A673 (cell line): ENCODE measurements around the gene PLAC8. TPM values are rescaled to one million over a fixed set of nuclear protein-coding genes. Genes with fewer than 3 reads are reported as not detected.

ENCODE experiments used
- BruUV-seq: library from RNA; stranded (reverse); fragments of 400-500 nt; replicated peaks from 2 replicates; lab custom pipeline; 2021; lab: Mats Ljungman, UMichigan
- CTCF ChIA-PET: fragments of 300-600 bp; sonication (Branson Sonifier 250); formaldehyde crosslinking; loops from one replicate; lab custom pipeline; 2022; ENCODE audit warnings: antibody characterized with exemption; lab: Charles Lee
- POLR2A ChIA-PET: fragments of 300-600 bp; sonication (Branson Sonifier 250); formaldehyde crosslinking; loops from one replicate; lab custom pipeline; 2022; ENCODE audit warnings: antibody characterized with exemption; ENCODE audit not compliant: low non-redundant PET; lab: Charles Lee
- DNase-seq: peaks from one replicate; pipeline ENCODE4 v3.0.0-alpha.2; 2015; ENCODE audit warnings: low spot score
- H3K27ac ChIP-seq: fragments of 200-600 bp; sonication (generic); 2 replicates; pipeline ENCODE4 v1.5.1; 2016; ENCODE audit warnings: mixed run types, low read depth, mild to moderate bottlenecking, mixed read lengths, antibody characterized with exemption, low read length; ENCODE audit not compliant: poor library complexity, severe bottlenecking
- H3K27me3 ChIP-seq: fragments of 200-600 bp; sonication (generic); replicated peaks from 2 replicates; pipeline ENCODE4 v1.6.1; 2017; ENCODE audit warnings: mixed run types, low read depth, mild to moderate bottlenecking, mixed read lengths, antibody characterized with exemption, low read length; ENCODE audit not compliant: insufficient read depth, poor library complexity
- H3K36me3 ChIP-seq: fragments of 200-600 bp; sonication (generic); 2 replicates; pipeline ENCODE4 v1.6.1; 2016; ENCODE audit warnings: mixed run types, mild to moderate bottlenecking, mixed read lengths, antibody characterized with exemption, low read length; ENCODE audit not compliant: insufficient read depth, poor library complexity, severe bottlenecking
- H3K4me1 ChIP-seq: fragments of 200-600 bp; sonication (generic); 2 replicates; pipeline ENCODE4 v1.6.1; 2017; ENCODE audit warnings: mixed run types, mild to moderate bottlenecking, mixed read lengths, antibody characterized with exemption, low read length; ENCODE audit not compliant: insufficient read depth, poor library complexity, severe bottlenecking
- H3K4me3 ChIP-seq: fragments of 200-600 bp; sonication (generic); 2 replicates; pipeline ENCODE4 v1.5.1; 2016; ENCODE audit warnings: low read depth, mixed run types, mild to moderate bottlenecking, mixed read lengths, low read length; ENCODE audit not compliant: poor library complexity, severe bottlenecking
- H3K9me3 ChIP-seq: fragments of 200-600 bp; sonication (generic); 2 replicates; pipeline ENCODE4 v1.6.1; 2016; ENCODE audit warnings: mixed run types, low read depth, mild to moderate bottlenecking, mixed read lengths, antibody characterized with exemption, low read length; ENCODE audit not compliant: poor library complexity, severe bottlenecking
- CTCF ChIP-seq: fragments of 300-800, 200-600 bp; sonication (generic); conservative IDR thresholded peaks from 2 replicates; pipeline ENCODE4 v1.5.1; 2017; ENCODE audit warnings: low read depth, mild to moderate bottlenecking, antibody characterized with exemption, low read length, moderate library complexity, mixed read lengths
- EZH2 ChIP-seq: fragments of 200-600 bp; sonication (generic); IDR thresholded peaks from 2 replicates; pipeline ENCODE4 v1.6.1; 2017; ENCODE audit warnings: borderline replicate concordance, low read depth, mild to moderate bottlenecking, mixed read lengths, antibody characterized with exemption, low read length; ENCODE audit not compliant: poor library complexity, severe bottlenecking
- intact Hi-C: fragments of 100-400 bp; cut with micrococcal nuclease; formaldehyde crosslinking; loops from one replicate; pipeline ENCODE4 v1.10.0; 2022; ENCODE audit not compliant: unreplicated experiment
- total RNA-seq: library from RNA; stranded (reverse); gene quantifications from 2 replicates; pipeline ENCODE4 v1.2.3, GENCODE V29; 2021

PLAC8 gene
- total RNA-seq, 1 experiment from 2014 or later, result 0.41 TPM

- Histone ChIP-seq H3K27me3 (no peaks in the 10 kb centered on the region), H3K4me1 (no peaks in the 10 kb centered on the region), H3K36me3 (no peaks in the 10 kb centered on the region), H3K9me3 (no peaks in the 10 kb centered on the region), H3K4me3 (no peak overlapping the region), H3K27ac (no peak overlapping the region)
- CTCF ChIA-PET, result no interaction called here
- no peak for TF ChIP-seq CTCF
- no peak for TF ChIP-seq EZH2
- POLR2A ChIA-PET, result interaction anchor here (0.6 kb wide), 1 partner anchor 680 kb away, joined by 4 read pairs; no protein-coding TSS in a partner anchor
- no TSS peak for BruUV-seq
- intact Hi-C loops, result no loop called here
- no peak for DNase-seq
These were observed 6.2 kb downstream of the PLAC8 start for GRCh38 chr4:83108101-83108861.

GRCh38 chr4:83107631-83108030 lies 6.9 kb downstream of the PLAC8 start:
- ChIA-PET CTCF (no interaction called here), POLR2A (no interaction called here)
- Histone ChIP-seq H3K9me3 (no peaks in the 10 kb centered on the region), H3K4me3 (no peak overlapping the region), H3K4me1 (no peaks in the 10 kb centered on the region), H3K36me3 (no peaks in the 10 kb centered on the region), H3K27me3 (no peaks in the 10 kb centered on the region), H3K27ac (no peak overlapping the region)
- TF ChIP-seq CTCF (no peak), EZH2 (no peak)
- intact Hi-C loops, result no loop called here
- no peak for DNase-seq
- no TSS peak for BruUV-seq

- Histone ChIP-seq H3K9me3 (no peaks in the 10 kb centered on the region), H3K27ac (no peak overlapping the region), H3K27me3 (no peaks in the 10 kb centered on the region), H3K4me1 (no peaks in the 10 kb centered on the region), H3K36me3 (no peaks in the 10 kb centered on the region), H3K4me3 (no peak overlapping the region)
- no TSS peak for BruUV-seq
- TF ChIP-seq EZH2 (no peak), CTCF (no peak)
- no peak for DNase-seq
- POLR2A ChIA-PET, result no interaction called here
- CTCF ChIA-PET, result no interaction called here
- intact Hi-C loops, result no loop called here
These were observed 9.5 kb downstream of the PLAC8 start for GRCh38 chr4:83104991-83105390.
